Osteoblast (primary cell): ENCODE results near the gene DCLK1. TPM values are rescaled to one million over a fixed set of nuclear protein-coding genes. Genes with fewer than 3 reads are reported as not detected.

Source experiments
- DNase-seq: peaks from one replicate; pipeline ENCODE4 v3.0.0; 2011; ENCODE audit warnings: low spot score, mixed read lengths; ENCODE audit not compliant: insufficient read length; ENCODE audit errors: missing footprints
- H2AFZ ChIP-seq: 2 replicates; pipeline ENCODE4 v1.6.0; 2011; ENCODE audit warnings: mild to moderate bottlenecking, low read length
- H3K27ac ChIP-seq: 2 replicates; pipeline ENCODE4 v1.5.1; 2011; ENCODE audit warnings: mild to moderate bottlenecking, low read depth, low read length, moderate library complexity
- H3K27me3 ChIP-seq: 2 replicates; pipeline ENCODE4 v1.6.0; 2012; ENCODE audit warnings: mild to moderate bottlenecking, control low read depth, inconsistent platforms, low read length, moderate library complexity; ENCODE audit not compliant: insufficient read depth
- H3K36me3 ChIP-seq: 2 replicates; pipeline ENCODE4 v1.5.1; 2011; ENCODE audit warnings: mild to moderate bottlenecking, low read length, control low read depth, moderate library complexity; ENCODE audit not compliant: insufficient read depth
- H3K4me1 ChIP-seq: 2 replicates; pipeline ENCODE4 v1.5.1; 2011; ENCODE audit warnings: mild to moderate bottlenecking, low read length, control low read depth, moderate library complexity; ENCODE audit not compliant: insufficient read depth
- H3K4me2 ChIP-seq: 2 replicates; pipeline ENCODE4 v1.6.0; 2011; ENCODE audit warnings: mild to moderate bottlenecking, low read length; ENCODE audit not compliant: insufficient read depth
- H3K4me3 ChIP-seq: fragments of 200-600 bp; sonication (generic); 3 replicates; pipeline ENCODE4 v1.5.1; 2012; ENCODE audit warnings: mild to moderate bottlenecking, low read length, inconsistent platforms; ENCODE audit not compliant: insufficient read depth
- H3K79me2 ChIP-seq: 2 replicates; pipeline ENCODE4 v1.6.0; 2012; ENCODE audit warnings: mild to moderate bottlenecking, low read length, control low read depth, inconsistent platforms; ENCODE audit not compliant: insufficient read depth
- H3K9me3 ChIP-seq: 2 replicates; pipeline ENCODE4 v1.5.1; 2011; ENCODE audit warnings: low read depth, low read length, control low read depth
- H4K20me1 ChIP-seq: 2 replicates; pipeline ENCODE4 v1.6.0; 2012; ENCODE audit warnings: mild to moderate bottlenecking, low read length, control low read depth; ENCODE audit not compliant: insufficient read depth
- total RNA-seq: library from RNA; depleted of rRNA; stranded (reverse); fragments of >200 nt; gene quantifications from 2 replicates; pipeline ENCODE4 v1.2.3, GENCODE V29; 2012
- TF ChIP-seq, protein P1 (sequence below): IDR thresholded peaks from 2 replicates; pipeline ENCODE4 v1.5.1; 2011; ENCODE audit warnings: mild to moderate bottlenecking, low read depth, low read length, moderate library complexity; ENCODE audit errors: extremely low read depth

The DCLK1 gene
- total RNA-seq, 1 donor: 132 TPM

DNA sequence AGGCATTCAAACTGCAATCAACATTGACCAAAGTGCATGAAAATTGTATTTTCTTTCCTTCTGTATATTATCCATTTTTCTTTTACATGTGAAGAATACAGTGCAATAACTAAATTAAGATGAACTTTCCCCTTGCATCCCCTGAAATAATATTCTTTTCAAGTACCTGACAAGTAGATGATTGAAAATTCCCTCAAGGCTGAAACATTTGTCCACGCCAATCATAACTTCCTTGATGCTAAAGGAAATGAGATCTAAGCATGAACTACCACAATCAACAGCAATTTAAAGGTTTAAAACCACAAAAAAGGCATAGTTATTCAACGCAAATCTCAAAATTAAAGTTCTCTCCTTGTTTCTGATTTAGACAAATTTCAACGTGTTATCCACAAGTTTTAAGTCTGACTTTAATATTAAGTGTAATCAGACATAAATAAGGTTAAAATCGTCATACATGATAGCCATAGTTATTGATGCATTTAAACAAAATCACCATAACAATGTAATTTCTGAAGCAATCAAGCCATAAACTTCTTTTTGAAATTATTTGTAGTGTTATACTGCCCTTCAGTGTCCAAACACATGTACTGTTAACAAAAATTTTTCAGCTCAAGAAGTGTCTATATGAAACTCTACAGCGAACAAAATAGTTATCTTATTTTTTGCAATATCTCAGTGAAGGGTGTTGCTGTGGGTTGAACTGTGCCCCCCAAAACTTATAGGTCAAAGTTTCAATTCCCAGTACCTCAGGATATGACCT is 169.5 kb downstream of the DCLK1 start:
- Histone ChIP-seq H3K9me3 (no peaks in the 10 kb centered on the region), H4K20me1 (no peaks in the 10 kb centered on the region), H3K79me2 (peaks cover 4% of the 10 kb centered on the region), H3K4me3 (no peak overlapping the region), H3K4me1 (peaks cover 35% of the 10 kb centered on the region), H3K36me3 (no peaks in the 10 kb centered on the region), H3K27me3 (no peaks in the 10 kb centered on the region), H3K27ac (no peak overlapping the region), H2AFZ (no peak overlapping the region), H3K4me2 (no peak overlapping the region)
- TF ChIP-seq, protein P1, sequence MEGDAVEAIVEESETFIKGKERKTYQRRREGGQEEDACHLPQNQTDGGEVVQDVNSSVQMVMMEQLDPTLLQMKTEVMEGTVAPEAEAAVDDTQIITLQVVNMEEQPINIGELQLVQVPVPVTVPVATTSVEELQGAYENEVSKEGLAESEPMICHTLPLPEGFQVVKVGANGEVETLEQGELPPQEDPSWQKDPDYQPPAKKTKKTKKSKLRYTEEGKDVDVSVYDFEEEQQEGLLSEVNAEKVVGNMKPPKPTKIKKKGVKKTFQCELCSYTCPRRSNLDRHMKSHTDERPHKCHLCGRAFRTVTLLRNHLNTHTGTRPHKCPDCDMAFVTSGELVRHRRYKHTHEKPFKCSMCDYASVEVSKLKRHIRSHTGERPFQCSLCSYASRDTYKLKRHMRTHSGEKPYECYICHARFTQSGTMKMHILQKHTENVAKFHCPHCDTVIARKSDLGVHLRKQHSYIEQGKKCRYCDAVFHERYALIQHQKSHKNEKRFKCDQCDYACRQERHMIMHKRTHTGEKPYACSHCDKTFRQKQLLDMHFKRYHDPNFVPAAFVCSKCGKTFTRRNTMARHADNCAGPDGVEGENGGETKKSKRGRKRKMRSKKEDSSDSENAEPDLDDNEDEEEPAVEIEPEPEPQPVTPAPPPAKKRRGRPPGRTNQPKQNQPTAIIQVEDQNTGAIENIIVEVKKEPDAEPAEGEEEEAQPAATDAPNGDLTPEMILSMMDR: peak; percentile 42
- no peak for DNase-seq

DNA sequence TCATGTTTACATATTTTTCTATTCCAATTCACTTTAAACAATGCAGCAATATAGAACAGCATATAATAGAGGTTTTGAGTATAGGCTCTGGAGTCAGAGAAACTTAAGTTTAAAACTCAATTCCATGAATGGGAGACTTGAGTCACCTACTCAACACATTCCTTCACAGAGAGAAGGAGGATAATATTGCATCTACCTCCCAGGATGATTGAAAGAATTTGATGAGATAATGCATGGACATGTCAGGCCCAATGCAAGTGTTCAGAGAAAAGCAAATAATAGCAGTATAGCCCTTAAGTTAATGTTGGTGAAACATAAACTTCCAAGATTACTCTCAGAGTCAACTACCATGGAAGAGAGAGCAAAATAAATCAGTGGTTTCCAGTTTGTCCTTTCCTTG is 170.2 kb downstream of the DCLK1 start:
- TF ChIP-seq, protein P1: no peak
- no peak overlapping the region for H3K4me2 ChIP-seq
- no peak overlapping the region for H2AFZ ChIP-seq
- H3K27me3 ChIP-seq: no peaks in the 10 kb centered on the region
- H3K79me2 ChIP-seq: peaks cover 4% of the 10 kb centered on the region
- DNase-seq: no peak
- no peaks in the 10 kb centered on the region for H3K9me3 ChIP-seq
- no peak overlapping the region for H3K4me3 ChIP-seq
- peaks cover 35% of the 10 kb centered on the region for H3K4me1 ChIP-seq
- H3K27ac ChIP-seq: peak overlapping the region; percentile 7
- no peaks in the 10 kb centered on the region for H4K20me1 ChIP-seq
- no peaks in the 10 kb centered on the region for H3K36me3 ChIP-seq

GRCh38 chr13:35957996-35958395 is 173.2 kb downstream of the DCLK1 start:
- peaks cover 21% of the 10 kb centered on the region for H3K4me1 ChIP-seq
- H3K36me3 ChIP-seq: no peaks in the 10 kb centered on the region
- H3K79me2 ChIP-seq: peaks cover 4% of the 10 kb centered on the region
- no peak for DNase-seq
- no peak overlapping the region for H3K4me3 ChIP-seq
- peak overlapping the region; percentile 36 for H3K27ac ChIP-seq
- H3K9me3 ChIP-seq: no peaks in the 10 kb centered on the region
- TF ChIP-seq, protein P1: no peak
- no peak overlapping the region for H2AFZ ChIP-seq
- H4K20me1 ChIP-seq: no peaks in the 10 kb centered on the region
- H3K4me2 ChIP-seq: no peak overlapping the region
- H3K27me3 ChIP-seq: no peaks in the 10 kb centered on the region

GRCh38 chr13:35957241-35957731 is 173.9 kb downstream of the DCLK1 start:
- Histone ChIP-seq H3K4me2 (no peak overlapping the region), H3K36me3 (no peaks in the 10 kb centered on the region), H3K4me3 (no peak overlapping the region), H3K4me1 (peaks cover 21% of the 10 kb centered on the region), H3K79me2 (peaks cover 4% of the 10 kb centered on the region), H3K9me3 (no peaks in the 10 kb centered on the region), H3K27me3 (no peaks in the 10 kb centered on the region), H4K20me1 (no peaks in the 10 kb centered on the region), H3K27ac (peak overlapping the region; percentile 36), H2AFZ (no peak overlapping the region)
- TF ChIP-seq, protein P1: no peak
- no peak for DNase-seq
